AG09319 (cell line): ENCODE results near the gene CFAP45.

Experiments used
- DNase-seq: peaks from one replicate; pipeline ENCODE4 v3.0.0-alpha.2; 2010; ENCODE audit warnings: low read depth; ENCODE audit errors: extremely low read depth
- TF ChIP-seq, protein P1 (sequence below): IDR thresholded peaks from 2 replicates; pipeline ENCODE4 v1.5.1; 2011; ENCODE audit warnings: low read depth, mild to moderate bottlenecking, inconsistent platforms, low read length, moderate library complexity

Gene CFAP45

DNA sequence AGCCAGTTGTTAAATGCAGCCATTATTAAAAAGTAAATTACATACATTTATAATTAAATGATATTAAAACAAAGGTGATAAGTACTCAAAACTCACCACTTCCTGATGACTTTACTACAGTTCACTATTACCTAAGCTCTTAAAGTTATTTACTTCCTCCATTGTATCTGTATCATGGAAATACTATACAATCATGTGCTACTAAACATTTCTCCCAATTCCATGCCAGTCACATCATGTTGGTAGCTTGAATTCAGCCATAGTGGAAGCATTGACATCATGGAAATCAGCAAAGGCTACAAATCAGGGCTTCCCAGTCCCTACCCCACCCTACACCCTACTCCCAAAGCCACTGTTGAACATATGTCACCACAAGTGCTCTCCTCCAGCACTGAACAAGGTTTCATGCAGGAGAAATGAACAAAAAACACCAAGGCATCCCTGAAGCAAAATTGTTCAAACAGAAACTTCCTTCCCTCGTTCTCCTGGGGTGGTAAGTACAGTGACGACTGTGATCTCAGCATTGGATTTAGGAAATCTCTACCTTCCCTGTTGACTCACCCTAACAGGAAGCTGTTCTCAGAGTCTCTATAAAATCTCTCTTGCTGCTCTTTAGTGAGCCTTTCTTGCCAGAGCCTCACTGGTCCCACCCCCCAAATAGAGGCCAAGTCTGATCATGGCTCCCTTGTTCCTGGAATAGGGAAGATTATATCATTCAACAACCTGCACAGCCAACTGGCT is 50.2 kb downstream of the CFAP45 start:
- TF ChIP-seq, protein P1, sequence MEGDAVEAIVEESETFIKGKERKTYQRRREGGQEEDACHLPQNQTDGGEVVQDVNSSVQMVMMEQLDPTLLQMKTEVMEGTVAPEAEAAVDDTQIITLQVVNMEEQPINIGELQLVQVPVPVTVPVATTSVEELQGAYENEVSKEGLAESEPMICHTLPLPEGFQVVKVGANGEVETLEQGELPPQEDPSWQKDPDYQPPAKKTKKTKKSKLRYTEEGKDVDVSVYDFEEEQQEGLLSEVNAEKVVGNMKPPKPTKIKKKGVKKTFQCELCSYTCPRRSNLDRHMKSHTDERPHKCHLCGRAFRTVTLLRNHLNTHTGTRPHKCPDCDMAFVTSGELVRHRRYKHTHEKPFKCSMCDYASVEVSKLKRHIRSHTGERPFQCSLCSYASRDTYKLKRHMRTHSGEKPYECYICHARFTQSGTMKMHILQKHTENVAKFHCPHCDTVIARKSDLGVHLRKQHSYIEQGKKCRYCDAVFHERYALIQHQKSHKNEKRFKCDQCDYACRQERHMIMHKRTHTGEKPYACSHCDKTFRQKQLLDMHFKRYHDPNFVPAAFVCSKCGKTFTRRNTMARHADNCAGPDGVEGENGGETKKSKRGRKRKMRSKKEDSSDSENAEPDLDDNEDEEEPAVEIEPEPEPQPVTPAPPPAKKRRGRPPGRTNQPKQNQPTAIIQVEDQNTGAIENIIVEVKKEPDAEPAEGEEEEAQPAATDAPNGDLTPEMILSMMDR: no peak
- DNase-seq: no peak

DNA sequence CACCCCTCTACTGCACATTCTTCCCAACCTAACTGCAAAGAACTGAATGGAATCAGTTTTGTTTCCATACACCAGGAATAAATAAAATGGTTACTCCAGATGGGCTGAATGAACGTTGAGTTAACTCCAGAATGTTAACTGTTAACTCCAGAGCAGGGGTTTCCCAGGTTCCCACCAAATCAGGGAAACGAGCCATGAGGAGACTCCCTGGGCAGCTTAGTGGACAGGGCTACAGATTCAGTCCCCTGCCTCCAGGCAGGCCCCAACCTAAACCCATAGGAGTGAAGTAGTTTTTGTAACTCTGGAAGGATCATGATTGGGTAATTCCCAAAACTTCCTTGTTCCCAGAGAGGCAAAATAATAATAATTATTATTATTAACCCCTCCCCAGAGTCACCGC is 51.6 kb downstream of the CFAP45 start:
- DNase-seq: no peak
- TF ChIP-seq, protein P1: no peak

DNA sequence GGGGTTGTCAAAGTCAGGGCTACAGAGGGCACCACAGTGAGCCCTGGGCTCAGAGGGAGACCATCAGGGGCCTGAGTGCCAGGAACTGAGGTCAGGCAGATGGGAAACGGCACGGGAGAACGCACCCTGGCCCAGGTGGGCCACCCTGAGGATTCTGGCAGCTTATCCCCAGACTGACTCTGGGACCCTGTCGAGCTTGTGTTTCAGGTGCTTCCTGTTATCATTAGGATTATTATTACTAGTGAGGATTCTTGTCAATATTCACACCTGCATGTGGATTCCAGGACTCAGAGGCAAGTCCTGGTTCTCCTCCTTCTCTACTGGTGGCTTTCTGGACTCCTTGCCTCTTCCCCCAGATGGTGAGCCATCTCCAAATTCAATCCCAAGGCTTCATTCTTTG is 52.7 kb downstream of the CFAP45 start:
- no peak for DNase-seq
- TF ChIP-seq, protein P1: no peak

DNA sequence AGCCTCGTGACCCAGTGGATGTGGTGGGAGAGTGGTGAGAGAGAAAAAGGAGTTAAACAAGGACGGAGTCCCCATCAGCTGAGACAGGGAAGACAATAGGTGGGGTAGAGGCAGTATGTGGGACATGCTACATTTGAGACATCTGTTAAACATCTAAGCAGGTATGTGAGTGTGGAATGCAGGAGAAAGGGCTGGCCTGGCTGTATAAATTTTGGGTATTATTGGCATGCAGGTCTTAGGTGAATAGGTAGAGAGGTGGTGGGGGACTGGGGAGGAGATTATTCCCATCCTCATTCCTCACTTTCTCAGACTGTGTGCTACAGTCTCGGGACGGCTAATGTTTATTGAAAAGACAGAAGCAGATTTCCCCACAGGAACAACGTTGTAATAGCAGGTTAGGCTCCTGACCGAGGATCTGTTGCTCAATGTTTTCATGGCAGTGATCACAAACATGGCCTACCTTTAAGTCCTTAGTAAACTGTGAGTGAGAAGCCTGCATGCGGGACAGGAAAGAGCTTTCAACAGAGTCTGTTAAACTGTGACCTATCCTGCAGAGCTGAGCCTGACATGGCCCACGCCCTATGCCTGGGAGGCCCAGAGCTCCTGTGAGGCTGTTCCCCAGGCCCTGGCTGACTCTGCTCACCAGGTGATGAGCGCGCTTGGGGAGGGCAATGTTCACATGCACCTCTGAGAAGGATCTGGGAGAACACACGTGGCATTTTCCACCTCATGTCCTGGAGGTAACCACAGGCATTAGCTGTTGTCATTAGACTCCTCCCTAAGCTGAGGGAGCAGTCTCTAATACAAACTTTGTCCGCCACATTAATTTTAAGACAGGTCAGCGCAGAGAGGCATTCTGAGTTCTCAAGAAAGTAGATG is 54.0 kb downstream of the CFAP45 start:
- DNase-seq: no peak
- TF ChIP-seq, protein P1: no peak

DNA sequence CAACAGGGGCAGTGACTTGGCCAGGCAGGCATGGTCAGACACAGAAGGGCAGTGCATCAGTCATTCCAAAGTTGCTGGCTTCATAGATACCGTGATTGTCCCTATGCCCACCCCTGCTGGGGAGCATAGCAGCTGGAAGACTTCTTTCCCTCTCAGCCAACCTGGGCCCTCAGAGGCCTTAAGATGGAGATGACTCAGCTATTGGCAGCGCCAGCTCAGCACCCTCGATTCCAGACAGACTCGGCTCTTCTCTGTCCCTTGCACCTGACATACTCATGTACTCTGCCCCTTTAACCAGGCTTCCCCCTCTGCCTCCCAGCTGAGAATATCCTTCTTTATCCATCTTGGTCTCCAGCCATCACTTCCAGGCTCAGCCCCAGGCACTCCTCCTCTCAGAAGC is 56.5 kb downstream of the CFAP45 start:
- TF ChIP-seq, protein P1: no peak
- DNase-seq: no peak

DNA sequence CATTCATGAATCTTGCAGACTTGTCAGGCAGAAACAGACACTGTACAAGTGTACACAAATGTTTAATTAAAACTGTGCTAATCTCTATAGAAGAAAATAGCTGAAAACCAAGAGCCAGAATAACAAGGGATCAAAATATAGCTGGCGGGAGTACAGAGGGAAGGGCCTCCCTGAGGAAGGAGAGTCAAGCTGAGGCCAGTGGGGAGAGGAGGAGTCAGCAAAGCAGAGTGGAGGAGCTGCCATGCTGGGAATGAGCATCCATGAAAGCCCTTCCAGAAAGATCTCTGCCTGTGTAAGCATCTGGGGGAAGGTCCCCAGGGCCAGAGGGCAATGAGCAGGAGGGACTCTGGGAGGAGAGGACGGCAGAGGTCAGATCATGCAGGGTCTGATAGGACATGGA is 58.2 kb downstream of the CFAP45 start:
- DNase-seq: no peak
- TF ChIP-seq, protein P1: no peak
